K562 (cell line): Measurements from ENCODE around the gene IL18RAP. TPM values are rescaled to one million over a fixed set of nuclear protein-coding genes. Genes with fewer than 3 reads are reported as not detected.
A peak's percentile ranks its signal among the peaks of the same experiment; 100 is the strongest.

ENCODE experiments used
- GATAD2A ChIP-seq: fragments of 450-650 bp; IDR thresholded peaks from 2 replicates; pipeline ENCODE4 v1.6.1; 2017
- HDAC1 ChIP-seq, 2 experiments: fragments of 450-650 bp; IDR thresholded peaks; 2 replicates each; pipeline ENCODE4 v1.6.1; 2016 to 2017; ENCODE audit warnings: inconsistent platforms in 1 of 2, mild to moderate bottlenecking in 1 of 2, moderate library complexity in 1 of 2
- KDM1A ChIP-seq, 2 experiments: fragments of 450-650 bp; IDR thresholded peaks; 2 replicates each; pipeline ENCODE4 v1.6.1; 2016; ENCODE audit warnings: mild to moderate bottlenecking in 2 of 2
- MCM5 ChIP-seq: fragments of 450-650 bp; IDR thresholded peaks from 2 replicates; pipeline ENCODE4 v1.6.1; 2016; ENCODE audit warnings: low read depth
- MEF2A ChIP-seq: IDR thresholded peaks from 2 replicates; pipeline ENCODE4 v1.6.1; 2011; ENCODE audit warnings: low read depth, mild to moderate bottlenecking, low read length, moderate library complexity; ENCODE audit not compliant: control insufficient read depth
- MTA2 ChIP-seq: fragments of 450-650 bp; IDR thresholded peaks from 2 replicates; pipeline ENCODE4 v1.6.1; 2016; ENCODE audit warnings: low read depth
- MYNN ChIP-seq, 2 experiments: sonication (generic); formaldehyde crosslinking in 1 of 2; IDR thresholded peaks; 2 replicates each; pipeline versions ENCODE4 v1.5.0 to v1.6.1; 2016 to 2020; ENCODE audit warnings: antibody characterized with exemption in 1 of 2, missing genetic modification reagents in 1 of 2
- PHTF2 ChIP-seq: fragments of 250-450 bp; sonication (Bioruptor Pico); IDR thresholded peaks from 2 replicates; pipeline ENCODE4 v1.5.0; 2021; ENCODE audit warnings: mild to moderate bottlenecking
- POLR2AphosphoS2 ChIP-seq: IDR thresholded peaks from 2 replicates; pipeline ENCODE4 v1.6.1; 2012; ENCODE audit warnings: low read length, improper control_type of control experiment
- RBM22 ChIP-seq: fragments of 200-400 bp; formaldehyde crosslinking; IDR thresholded peaks from 2 replicates; pipeline ENCODE4 v1.6.1; 2018; ENCODE audit warnings: low read length, low read depth; ENCODE audit not compliant: poor library complexity, severe bottlenecking
- RFX1 ChIP-seq: fragments of 450-650 bp; IDR thresholded peaks from 2 replicates; pipeline ENCODE4 v1.6.1; 2016; ENCODE audit warnings: mild to moderate bottlenecking, moderate library complexity
- RFX7 ChIP-seq: fragments of 250-450 bp; sonication (Bioruptor Pico); IDR thresholded peaks from 2 replicates; pipeline ENCODE4 v1.5.1; 2021; ENCODE audit warnings: mild to moderate bottlenecking
- TCF7 ChIP-seq: sonication (generic); IDR thresholded peaks from 2 replicates; pipeline ENCODE4 v1.6.1; 2016; ENCODE audit warnings: antibody characterized with exemption, borderline replicate concordance
- ZNF644 ChIP-seq: fragments of 200-800 bp; sonication (Bioruptor generic); IDR thresholded peaks from 2 replicates; pipeline ENCODE4 v1.6.1; 2016; ENCODE audit warnings: low read depth, missing genetic modification characterization, missing compliant biosample characterization
- polyA plus RNA-seq, 8 experiments: library from polyadenylated mRNA; depleted of rRNA in 4 of 8; stranded (reverse) in 5 of 8; unstranded in 3 of 8; fragments of >200 nt; fragmentation: Nextera tagmentation in 2 of 8; fragmentation: Illumina TruSeq in 1 of 8; extraction: Ambion mirVana in 2 of 8; extraction: Trizol in 1 of 8; gene quantifications; 2 replicates each; pipeline versions ENCODE4 v1.2.1 to v1.2.3, GENCODE V29; 2011 to 2014; ENCODE audit warnings: inconsistent platforms in 1 of 8, missing spikeins in 1 of 8
- total RNA-seq, 7 experiments: library from RNA; depleted of rRNA in 6 of 7; stranded (reverse); fragments of >200 nt in 6 of 7; fragmentation: Illumina TruSeq in 2 of 7; extraction: Trizol in 2 of 7; gene quantifications; 2 replicates each; pipeline versions ENCODE4 v1.2.1 to v1.2.3, GENCODE V29; 2011 to 2021; ENCODE audit warnings: low replicate concordance in 1 of 7
- TF ChIP-seq, protein P1 (sequence below): fragments of 450-650 bp; IDR thresholded peaks from 2 replicates; pipeline ENCODE4 v1.6.1; 2016; ENCODE audit warnings: mild to moderate bottlenecking
- TF ChIP-seq, protein P2 (sequence below): fragments of 250-450 bp; sonication (Bioruptor Pico); IDR thresholded peaks from 2 replicates; pipeline ENCODE4 v1.4.0; 2020; ENCODE audit warnings: mild to moderate bottlenecking, moderate library complexity
- TF ChIP-seq, protein P3 (sequence below), 2 experiments: fragments of 450-650 bp in 1 of 2; sonication (generic) in 1 of 2; formaldehyde crosslinking in 1 of 2; IDR thresholded peaks in 1 of 2; conservative IDR thresholded peaks in 1 of 2; 2 replicates each; pipeline versions ENCODE4 v1.6.1 to v1.8.1; 2016 to 2023; ENCODE audit warnings: mild to moderate bottlenecking in 2 of 2, moderate library complexity in 2 of 2, inconsistent platforms in 1 of 2, missing genetic modification reagents in 1 of 2

The IL18RAP gene
- total and polyA plus RNA-seq, 9 of the 15 experiments (the other 6 are each of a cell fraction or from before 2014, with no cell fraction given), result 1.1 to 20.5 (median 5.8) TPM

DNA sequence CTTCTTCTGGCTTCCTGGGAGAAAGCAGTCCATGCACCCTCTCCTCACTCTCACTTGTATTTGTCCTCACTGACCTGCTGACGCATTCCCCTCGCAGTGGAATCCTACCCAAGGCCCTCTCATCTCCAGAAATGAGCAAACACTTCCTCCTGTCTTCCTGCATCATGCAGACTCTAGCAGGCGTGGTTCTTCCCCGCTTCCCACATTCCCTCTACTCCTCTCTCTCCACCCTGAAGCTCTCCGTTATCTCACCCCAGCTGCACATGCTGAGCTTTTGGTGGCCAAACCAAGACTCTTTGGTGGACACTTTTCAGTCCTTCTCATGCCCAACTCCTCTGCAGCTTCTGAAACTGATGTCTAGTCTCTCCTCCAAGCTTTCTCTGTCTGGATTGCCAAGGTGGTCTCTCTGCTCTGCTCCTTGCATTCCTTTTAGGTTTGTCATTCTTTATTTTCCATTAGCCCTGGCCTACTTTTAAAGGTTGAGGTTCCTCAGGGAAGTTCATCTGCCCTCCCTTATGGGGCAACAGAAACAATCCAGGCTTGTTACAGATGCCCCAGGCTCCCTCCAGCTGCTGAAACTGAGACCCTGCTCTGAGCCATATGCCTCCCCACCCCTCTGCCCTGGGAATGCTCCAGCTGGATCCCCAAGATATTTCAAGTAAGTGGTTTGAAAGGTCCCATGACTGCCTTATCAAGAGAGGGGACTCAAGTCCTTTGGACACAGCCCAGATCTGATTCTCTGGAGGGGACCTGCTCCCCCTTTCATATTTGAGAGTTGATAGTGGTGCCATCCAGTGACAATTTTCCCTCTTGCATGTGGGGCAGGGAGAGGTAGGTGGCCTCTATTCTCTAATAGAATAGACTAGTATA lies 835 bp upstream of the IL18RAP start (continued):
- TF ChIP-seq MYNN (IDR thresholded peaks at IDR 0.05), result no peak
- no peak for TF ChIP-seq MYNN (CRISPR knock-in tag; IDR thresholded peaks at IDR 0.05)
- TF ChIP-seq MTA2, result peak; percentile 73
- TF ChIP-seq RBM22, result no peak
- TF ChIP-seq RFX7 (CRISPR knock-in tag), result no peak
- TF ChIP-seq POLR2AphosphoS2, result no peak
- TF ChIP-seq RFX1, result no peak
- TF ChIP-seq KDM1A (IDR thresholded peaks at IDR 0.05), result peak in 1 of 2 experiments; percentile 21; a peak in 1 of 4 replicates
- no peak for TF ChIP-seq GATAD2A
- TF ChIP-seq, protein P1, sequence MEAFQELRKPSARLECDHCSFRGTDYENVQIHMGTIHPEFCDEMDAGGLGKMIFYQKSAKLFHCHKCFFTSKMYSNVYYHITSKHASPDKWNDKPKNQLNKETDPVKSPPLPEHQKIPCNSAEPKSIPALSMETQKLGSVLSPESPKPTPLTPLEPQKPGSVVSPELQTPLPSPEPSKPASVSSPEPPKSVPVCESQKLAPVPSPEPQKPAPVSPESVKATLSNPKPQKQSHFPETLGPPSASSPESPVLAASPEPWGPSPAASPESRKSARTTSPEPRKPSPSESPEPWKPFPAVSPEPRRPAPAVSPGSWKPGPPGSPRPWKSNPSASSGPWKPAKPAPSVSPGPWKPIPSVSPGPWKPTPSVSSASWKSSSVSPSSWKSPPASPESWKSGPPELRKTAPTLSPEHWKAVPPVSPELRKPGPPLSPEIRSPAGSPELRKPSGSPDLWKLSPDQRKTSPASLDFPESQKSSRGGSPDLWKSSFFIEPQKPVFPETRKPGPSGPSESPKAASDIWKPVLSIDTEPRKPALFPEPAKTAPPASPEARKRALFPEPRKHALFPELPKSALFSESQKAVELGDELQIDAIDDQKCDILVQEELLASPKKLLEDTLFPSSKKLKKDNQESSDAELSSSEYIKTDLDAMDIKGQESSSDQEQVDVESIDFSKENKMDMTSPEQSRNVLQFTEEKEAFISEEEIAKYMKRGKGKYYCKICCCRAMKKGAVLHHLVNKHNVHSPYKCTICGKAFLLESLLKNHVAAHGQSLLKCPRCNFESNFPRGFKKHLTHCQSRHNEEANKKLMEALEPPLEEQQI, result no peak; the same call in 1 of the 2 replicates
- TF ChIP-seq, protein P2, sequence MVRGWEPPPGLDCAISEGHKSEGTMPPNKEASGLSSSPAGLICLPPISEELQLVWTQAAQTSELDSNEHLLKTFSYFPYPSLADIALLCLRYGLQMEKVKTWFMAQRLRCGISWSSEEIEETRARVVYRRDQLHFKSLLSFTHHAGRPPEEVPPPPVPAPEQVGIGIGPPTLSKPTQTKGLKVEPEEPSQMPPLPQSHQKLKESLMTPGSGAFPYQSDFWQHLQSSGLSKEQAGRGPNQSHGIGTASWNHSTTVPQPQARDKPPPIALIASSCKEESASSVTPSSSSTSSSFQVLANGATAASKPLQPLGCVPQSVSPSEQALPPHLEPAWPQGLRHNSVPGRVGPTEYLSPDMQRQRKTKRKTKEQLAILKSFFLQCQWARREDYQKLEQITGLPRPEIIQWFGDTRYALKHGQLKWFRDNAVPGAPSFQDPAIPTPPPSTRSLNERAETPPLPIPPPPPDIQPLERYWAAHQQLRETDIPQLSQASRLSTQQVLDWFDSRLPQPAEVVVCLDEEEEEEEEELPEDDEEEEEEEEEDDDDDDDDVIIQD (CRISPR knock-in tag), result no peak
- no peak for TF ChIP-seq MCM5
- TF ChIP-seq, protein P3, sequence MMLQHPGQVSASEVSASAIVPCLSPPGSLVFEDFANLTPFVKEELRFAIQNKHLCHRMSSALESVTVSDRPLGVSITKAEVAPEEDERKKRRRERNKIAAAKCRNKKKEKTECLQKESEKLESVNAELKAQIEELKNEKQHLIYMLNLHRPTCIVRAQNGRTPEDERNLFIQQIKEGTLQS (IDR thresholded peaks at IDR 0.05), result no peak; the same call in 1 of the 2 replicates
- TF ChIP-seq, protein P3 (CRISPR knock-in tag; conservative IDR thresholded peaks at IDR 0.05), result no peak
- TF ChIP-seq MEF2A, result no peak
- TF ChIP-seq ZNF644 (tag), result peak; percentile 82
- TF ChIP-seq HDAC1 (IDR thresholded peaks at IDR 0.05), result no peak; a peak in 1 of 4 replicates
- TF ChIP-seq TCF7, result no peak
- TF ChIP-seq PHTF2, result no peak
